ENCODE measurements around the gene KCNH6.

The KCNH6 gene

DNA sequence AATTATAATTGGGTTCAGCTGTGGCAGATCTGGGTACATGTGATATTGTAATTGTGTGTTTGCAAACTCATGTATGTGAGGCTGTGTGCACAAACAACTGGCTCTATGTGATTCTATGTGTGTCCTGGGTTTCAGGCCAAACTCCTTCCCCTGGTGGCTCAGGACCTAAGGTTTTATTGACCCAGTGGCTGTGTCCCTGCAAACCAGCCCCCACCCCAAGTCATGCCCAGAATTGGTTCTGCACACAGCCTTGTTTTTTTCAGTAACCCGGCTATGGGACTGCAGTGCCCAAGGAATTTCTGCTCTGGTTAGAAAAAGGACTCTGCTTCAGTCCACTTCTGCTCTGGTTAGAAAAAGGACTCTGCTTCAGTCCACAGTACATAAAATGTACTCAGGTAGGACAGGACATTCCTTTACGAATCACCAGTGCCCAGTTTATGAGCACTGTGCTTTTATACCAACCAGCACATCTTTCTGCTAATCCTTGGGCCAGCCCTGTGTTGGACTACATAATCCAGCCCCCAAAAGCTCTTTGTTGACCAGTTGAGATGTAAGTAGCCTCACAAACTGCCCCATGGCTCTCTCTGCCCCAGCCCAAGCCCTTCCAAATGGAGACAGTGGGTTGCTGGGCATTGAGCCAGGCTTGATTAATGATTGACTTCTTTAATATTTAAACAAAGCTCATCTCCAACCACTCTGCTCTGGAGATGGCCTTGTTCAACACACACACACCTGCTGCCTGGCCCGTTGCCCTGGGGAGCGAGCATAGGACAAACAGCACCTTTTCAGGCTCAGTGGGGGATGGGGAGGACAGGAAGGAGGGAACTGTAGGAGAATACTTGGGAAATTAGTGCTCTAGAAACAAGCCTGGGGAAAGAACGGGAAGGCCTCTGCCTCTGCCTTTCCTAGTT is 2.9 kb upstream of the KCNH6 start:
- no peak for DNase-seq (ENCODE audit: low read depth in 1 of 2, low spot score in 1 of 2)

GRCh38 chr17:63524051-63524450 is 893 bp downstream of the KCNH6 start:
- peaks cover 9% of the 10 kb centered on the region for H3K27me3 ChIP-seq (ENCODE audit: insufficient read depth, poor library complexity, severe bottlenecking)
- H3K4me3 ChIP-seq (replicated peaks; ENCODE audit: insufficient read depth, low read length), result no peak overlapping the region
- no peak overlapping the region for H3K27ac ChIP-seq (replicated peaks)
- no peak for DNase-seq (ENCODE audit: low read depth in 1 of 2, low spot score in 1 of 2)
- TF ChIP-seq, protein P1, sequence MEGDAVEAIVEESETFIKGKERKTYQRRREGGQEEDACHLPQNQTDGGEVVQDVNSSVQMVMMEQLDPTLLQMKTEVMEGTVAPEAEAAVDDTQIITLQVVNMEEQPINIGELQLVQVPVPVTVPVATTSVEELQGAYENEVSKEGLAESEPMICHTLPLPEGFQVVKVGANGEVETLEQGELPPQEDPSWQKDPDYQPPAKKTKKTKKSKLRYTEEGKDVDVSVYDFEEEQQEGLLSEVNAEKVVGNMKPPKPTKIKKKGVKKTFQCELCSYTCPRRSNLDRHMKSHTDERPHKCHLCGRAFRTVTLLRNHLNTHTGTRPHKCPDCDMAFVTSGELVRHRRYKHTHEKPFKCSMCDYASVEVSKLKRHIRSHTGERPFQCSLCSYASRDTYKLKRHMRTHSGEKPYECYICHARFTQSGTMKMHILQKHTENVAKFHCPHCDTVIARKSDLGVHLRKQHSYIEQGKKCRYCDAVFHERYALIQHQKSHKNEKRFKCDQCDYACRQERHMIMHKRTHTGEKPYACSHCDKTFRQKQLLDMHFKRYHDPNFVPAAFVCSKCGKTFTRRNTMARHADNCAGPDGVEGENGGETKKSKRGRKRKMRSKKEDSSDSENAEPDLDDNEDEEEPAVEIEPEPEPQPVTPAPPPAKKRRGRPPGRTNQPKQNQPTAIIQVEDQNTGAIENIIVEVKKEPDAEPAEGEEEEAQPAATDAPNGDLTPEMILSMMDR (IDR thresholded peaks at IDR 0.05; ENCODE audit: insufficient read depth, low read length), result no peak
- TF ChIP-seq POLR2AphosphoS5 (IDR thresholded peaks at IDR 0.05; ENCODE audit: low read depth) (no peak), SPI1 (IDR thresholded peaks at IDR 0.05; ENCODE audit: borderline replicate concordance, low read depth) (no peak), GABPA (IDR thresholded peaks at IDR 0.05; ENCODE audit: low read depth) (no peak)
- TF ChIP-seq, protein P2, sequence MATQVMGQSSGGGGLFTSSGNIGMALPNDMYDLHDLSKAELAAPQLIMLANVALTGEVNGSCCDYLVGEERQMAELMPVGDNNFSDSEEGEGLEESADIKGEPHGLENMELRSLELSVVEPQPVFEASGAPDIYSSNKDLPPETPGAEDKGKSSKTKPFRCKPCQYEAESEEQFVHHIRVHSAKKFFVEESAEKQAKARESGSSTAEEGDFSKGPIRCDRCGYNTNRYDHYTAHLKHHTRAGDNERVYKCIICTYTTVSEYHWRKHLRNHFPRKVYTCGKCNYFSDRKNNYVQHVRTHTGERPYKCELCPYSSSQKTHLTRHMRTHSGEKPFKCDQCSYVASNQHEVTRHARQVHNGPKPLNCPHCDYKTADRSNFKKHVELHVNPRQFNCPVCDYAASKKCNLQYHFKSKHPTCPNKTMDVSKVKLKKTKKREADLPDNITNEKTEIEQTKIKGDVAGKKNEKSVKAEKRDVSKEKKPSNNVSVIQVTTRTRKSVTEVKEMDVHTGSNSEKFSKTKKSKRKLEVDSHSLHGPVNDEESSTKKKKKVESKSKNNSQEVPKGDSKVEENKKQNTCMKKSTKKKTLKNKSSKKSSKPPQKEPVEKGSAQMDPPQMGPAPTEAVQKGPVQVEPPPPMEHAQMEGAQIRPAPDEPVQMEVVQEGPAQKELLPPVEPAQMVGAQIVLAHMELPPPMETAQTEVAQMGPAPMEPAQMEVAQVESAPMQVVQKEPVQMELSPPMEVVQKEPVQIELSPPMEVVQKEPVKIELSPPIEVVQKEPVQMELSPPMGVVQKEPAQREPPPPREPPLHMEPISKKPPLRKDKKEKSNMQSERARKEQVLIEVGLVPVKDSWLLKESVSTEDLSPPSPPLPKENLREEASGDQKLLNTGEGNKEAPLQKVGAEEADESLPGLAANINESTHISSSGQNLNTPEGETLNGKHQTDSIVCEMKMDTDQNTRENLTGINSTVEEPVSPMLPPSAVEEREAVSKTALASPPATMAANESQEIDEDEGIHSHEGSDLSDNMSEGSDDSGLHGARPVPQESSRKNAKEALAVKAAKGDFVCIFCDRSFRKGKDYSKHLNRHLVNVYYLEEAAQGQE (IDR thresholded peaks at IDR 0.05; ENCODE audit: insufficient replicate concordance, low read depth), result no peak

More for the DNA sequence above, 2.9 kb upstream of the KCNH6 start:
- TF ChIP-seq, protein P2 (IDR thresholded peaks at IDR 0.05; ENCODE audit: insufficient replicate concordance, low read depth), result no peak
- TF ChIP-seq SPI1 (IDR thresholded peaks at IDR 0.05; ENCODE audit: borderline replicate concordance, low read depth) (no peak), POLR2AphosphoS5 (IDR thresholded peaks at IDR 0.05; ENCODE audit: low read depth) (no peak), GABPA (IDR thresholded peaks at IDR 0.05; ENCODE audit: low read depth) (no peak)
- TF ChIP-seq, protein P1 (IDR thresholded peaks at IDR 0.05; ENCODE audit: insufficient read depth, low read length), result no peak
- H3K4me3 ChIP-seq (replicated peaks; ENCODE audit: insufficient read depth, low read length), result no peak overlapping the region
- H3K27me3 ChIP-seq (ENCODE audit: insufficient read depth, poor library complexity, severe bottlenecking), result peaks cover 9% of the 10 kb centered on the region
- H3K27ac ChIP-seq (replicated peaks), result no peak overlapping the region

DNA sequence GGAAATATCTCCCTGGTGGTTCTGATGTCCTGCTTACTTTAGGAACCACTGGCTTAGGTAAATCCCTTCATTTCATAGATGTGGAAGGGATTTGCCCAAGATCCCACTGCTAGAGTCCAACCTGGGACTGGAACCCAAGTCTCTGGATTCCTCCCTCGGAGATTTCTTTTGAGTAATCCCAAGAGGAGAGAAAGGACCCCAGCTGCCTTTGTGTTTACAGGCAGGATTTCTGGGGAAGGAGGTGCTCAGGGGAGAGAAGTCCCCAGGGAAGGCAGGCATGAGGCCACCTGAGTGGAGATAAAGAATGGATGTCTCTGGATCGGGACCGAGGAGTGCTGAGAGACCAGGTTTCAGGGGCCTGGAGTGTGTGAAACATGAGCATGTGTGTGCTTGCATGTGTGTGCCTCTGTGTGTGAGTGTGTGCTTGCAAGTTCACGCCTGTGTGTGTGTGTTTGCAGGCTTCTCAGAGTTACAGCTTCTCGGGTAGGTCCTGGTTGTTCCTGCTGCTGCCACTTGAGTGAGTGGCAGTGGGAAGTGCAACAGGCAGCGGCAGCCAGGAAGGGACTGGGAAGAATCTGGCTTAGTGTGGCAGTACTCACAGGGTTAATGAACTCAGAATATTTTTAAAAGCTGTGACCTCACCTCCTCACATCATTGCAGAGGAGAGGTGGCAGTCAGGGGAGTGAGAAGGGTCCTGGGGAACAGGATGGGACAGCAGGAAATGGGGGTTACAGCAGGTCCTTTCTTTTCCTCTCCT is 2.2 kb downstream of the KCNH6 start:
- Histone ChIP-seq H3K27me3 (ENCODE audit: insufficient read depth, poor library complexity, severe bottlenecking) (peaks cover 9% of the 10 kb centered on the region), H3K27ac (replicated peaks) (no peak overlapping the region), H3K4me3 (replicated peaks; ENCODE audit: insufficient read depth, low read length) (no peak overlapping the region)
- DNase-seq (ENCODE audit: low read depth in 1 of 2, low spot score in 1 of 2), result no peak
- TF ChIP-seq, protein P2 (IDR thresholded peaks at IDR 0.05; ENCODE audit: insufficient replicate concordance, low read depth), result no peak
- TF ChIP-seq GABPA (IDR thresholded peaks at IDR 0.05; ENCODE audit: low read depth) (no peak), SPI1 (IDR thresholded peaks at IDR 0.05; ENCODE audit: borderline replicate concordance, low read depth) (no peak), POLR2AphosphoS5 (IDR thresholded peaks at IDR 0.05; ENCODE audit: low read depth) (no peak)
- TF ChIP-seq, protein P1 (IDR thresholded peaks at IDR 0.05; ENCODE audit: insufficient read depth, low read length), result no peak

Data from HL-60 (cell line).